SK-N-SH (cell line): ENCODE measurements around the gene MIDN. TPM values are rescaled to one million over a fixed set of nuclear protein-coding genes. Genes with fewer than 3 reads are reported as not detected.

ENCODE experiments used
- CTCF ChIA-PET: fragments of 300-600, 350-600 bp; formaldehyde crosslinking; extraction: SDS; loops from one replicate; lab custom pipeline; 2021; lab: Yijun Ruan, JAX
- POLR2A ChIA-PET: fragments of 350-600 bp; sonication (Branson Sonifier 250); formaldehyde crosslinking; extraction: SDS; loops from one replicate; lab custom pipeline; 2020; ENCODE audit warnings: antibody characterized with exemption, inconsistent platforms; lab: Yijun Ruan, JAX
- DNase-seq: peaks from one replicate; pipeline ENCODE4 v3.0.0; 2012
- H2AFZ ChIP-seq: fragments of 200-600 bp; sonication (generic); 2 replicates; pipeline ENCODE4 v1.8.1; 2016; ENCODE audit warnings: antibody characterized with exemption, mild to moderate bottlenecking, low read depth
- H3F3A ChIP-seq: fragments of 200-600 bp; sonication (generic); replicated peaks from 2 replicates; pipeline ENCODE3; 2016; ENCODE audit warnings: antibody characterized with exemption, mild to moderate bottlenecking; ENCODE audit not compliant: insufficient read depth
- H3K27ac ChIP-seq, 2 experiments: fragments of 200-500 bp in 1 of 2; fragments of 200-600 bp in 1 of 2; sonication (Bioruptor generic) in 1 of 2; sonication (generic), shearing (Covaris generic) in 1 of 2; 2 replicates each; pipeline versions ENCODE4 v1.5.1 to v1.6.1; 2014 to 2016; ENCODE audit warnings: low read depth in 2 of 2, inconsistent platforms in 1 of 2, low read length in 1 of 2, mild to moderate bottlenecking in 1 of 2, mixed read lengths in 1 of 2
- H3K27me3 ChIP-seq: fragments of 200-600 bp; sonication (generic), shearing (Covaris generic); 2 replicates; pipeline ENCODE4 v1.6.1; 2016; ENCODE audit warnings: mixed run types; ENCODE audit not compliant: insufficient read depth
- H3K36me3 ChIP-seq, 2 experiments: fragments of 200-500 bp in 1 of 2; fragments of 200-600 bp in 1 of 2; sonication (Bioruptor generic) in 1 of 2; sonication (generic) in 1 of 2; replicated peaks in 1 of 2; 2 replicates each; pipeline versions ENCODE3 to v1.5.1; 2014 to 2016; ENCODE audit warnings: low read length in 1 of 2, mild to moderate bottlenecking in 1 of 2; ENCODE audit not compliant: insufficient read depth in 2 of 2, control insufficient read depth in 1 of 2
- H3K4me1 ChIP-seq, 2 experiments: fragments of 200-500 bp in 1 of 2; fragments of 200-600 bp in 1 of 2; sonication (Bioruptor generic) in 1 of 2; sonication (generic), shearing (Covaris generic) in 1 of 2; 2 replicates each; pipeline versions ENCODE4 v1.5.1 to v1.6.1; 2014 to 2016; ENCODE audit warnings: low read depth in 1 of 2, low read length in 1 of 2, mixed run types in 1 of 2; ENCODE audit not compliant: insufficient read depth in 2 of 2, control insufficient read depth in 1 of 2
- H3K4me2 ChIP-seq: fragments of 200-600 bp; sonication (generic), shearing (Covaris generic); 2 replicates; pipeline ENCODE4 v1.6.1; 2017; ENCODE audit warnings: mixed run types
- H3K4me3 ChIP-seq, 2 experiments: fragments of 200-500 bp in 1 of 2; fragments of 200-600 bp in 1 of 2; sonication (Bioruptor generic) in 1 of 2; sonication (generic), shearing (Covaris generic) in 1 of 2; 2 replicates each; pipeline versions ENCODE4 v1.5.1 to v1.8.1; 2014 to 2016; ENCODE audit warnings: low read depth in 2 of 2, inconsistent platforms in 1 of 2, low read length in 1 of 2, mild to moderate bottlenecking in 1 of 2, mixed read lengths in 1 of 2, moderate library complexity in 1 of 2
- H3K79me2 ChIP-seq: fragments of 200-600 bp; sonication (generic); 2 replicates; pipeline ENCODE4 v1.8.1; 2017; ENCODE audit warnings: mild to moderate bottlenecking; ENCODE audit not compliant: insufficient read depth
- H3K9ac ChIP-seq: fragments of 200-600 bp; sonication (generic); 2 replicates; pipeline ENCODE4 v1.6.1; 2017; ENCODE audit warnings: mixed run types
- H3K9me2 ChIP-seq: fragments of 200-600 bp; sonication (generic); 2 replicates; pipeline ENCODE4 v1.6.1; 2017; ENCODE audit warnings: mixed run types
- H3K9me3 ChIP-seq: fragments of 200-600 bp; sonication (generic); 2 replicates; pipeline ENCODE4 v1.6.1; 2017; ENCODE audit warnings: mixed run types, mild to moderate bottlenecking, moderate library complexity
- H4K20me1 ChIP-seq: fragments of 200-600 bp; sonication (generic); 2 replicates; pipeline ENCODE4 v1.6.1; 2017; ENCODE audit warnings: mild to moderate bottlenecking, mixed run types; ENCODE audit not compliant: insufficient read depth
- CHD2 ChIP-seq: fragments of 150-350 bp; IDR thresholded peaks from 2 replicates; pipeline ENCODE4 v1.6.1; 2018; ENCODE audit warnings: low read length; ENCODE audit not compliant: partially characterized antibody
- ELF1 ChIP-seq: IDR thresholded peaks from 2 replicates; pipeline ENCODE4 v1.4.0; 2012
- EP300 ChIP-seq, 2 experiments: IDR thresholded peaks; 2 replicates each; pipeline versions ENCODE4 v1.4.0 to v1.6.1; 2012; ENCODE audit warnings: borderline replicate concordance in 1 of 2, low read depth in 1 of 2, low read length in 1 of 2
- GATA2 ChIP-seq: sonication (generic); formaldehyde crosslinking; IDR thresholded peaks from 2 replicates; pipeline ENCODE4 v1.5.0; 2020; ENCODE audit warnings: mild to moderate bottlenecking, missing genetic modification reagents
- JUND ChIP-seq: IDR thresholded peaks from 2 replicates; pipeline ENCODE4 v1.4.0; 2012
- RAD21 ChIP-seq: IDR thresholded peaks from 2 replicates; pipeline ENCODE4 v1.6.1; 2012; ENCODE audit warnings: mild to moderate bottlenecking, low read length
- RXRA ChIP-seq: IDR thresholded peaks from 2 replicates; pipeline ENCODE4 v1.4.0; 2012; ENCODE audit warnings: low read depth, mild to moderate bottlenecking, borderline replicate concordance
- SIN3A ChIP-seq: IDR thresholded peaks from 2 replicates; pipeline ENCODE4 v1.6.1; 2012; ENCODE audit warnings: low read depth, mild to moderate bottlenecking, low read length, moderate library complexity, borderline replicate concordance
- SMC3 ChIP-seq: IDR thresholded peaks from 2 replicates; pipeline ENCODE4 v1.6.1; 2012; ENCODE audit warnings: low read depth, low read length, improper control_type of control experiment
- TAF1 ChIP-seq: IDR thresholded peaks from 2 replicates; pipeline ENCODE4 v1.6.1; 2012; ENCODE audit warnings: low read depth, mild to moderate bottlenecking, low read length, moderate library complexity, borderline replicate concordance
- TCF12 ChIP-seq: IDR thresholded peaks from 2 replicates; pipeline ENCODE4 v1.4.0; 2012
- TEAD4 ChIP-seq: IDR thresholded peaks from 2 replicates; pipeline ENCODE4 v1.4.0; 2012; ENCODE audit warnings: mild to moderate bottlenecking, borderline replicate concordance; ENCODE audit not compliant: insufficient read depth
- YY1 ChIP-seq: IDR thresholded peaks from 2 replicates; pipeline ENCODE4 v1.4.0; 2012; ENCODE audit warnings: low read depth, mild to moderate bottlenecking
- WGBS: methylation state at CpG from one replicate; pipeline ENCODE4 v1.1.6; 2017; ENCODE audit warnings: low lambda C conversion rate; 5-methylcytosine and 5-hydroxymethylcytosine counted together
- polyA plus RNA-seq, 3 experiments: library from polyadenylated mRNA; depleted of rRNA; stranded (reverse); fragments of >200 nt; gene quantifications; 2 replicates each; pipeline ENCODE4 v1.2.3, GENCODE V29; 2012
- TF ChIP-seq, protein P1 (sequence below): fragments of 200-600 bp; sonication (generic); IDR thresholded peaks from 2 replicates; pipeline ENCODE4 v1.6.1; 2017; ENCODE audit warnings: antibody characterized with exemption, mild to moderate bottlenecking, moderate library complexity
- TF ChIP-seq, protein P2 (sequence below): IDR thresholded peaks from 2 replicates; pipeline ENCODE4 v1.6.1; 2012; ENCODE audit warnings: mild to moderate bottlenecking, low read depth, low read length, moderate library complexity
- TF ChIP-seq, protein P3 (sequence below): IDR thresholded peaks from 2 replicates; pipeline ENCODE4 v1.4.0; 2012; ENCODE audit warnings: low read depth, borderline replicate concordance
- TF ChIP-seq, protein P4 (sequence below): IDR thresholded peaks from 2 replicates; pipeline ENCODE4 v1.4.0; 2012; ENCODE audit warnings: low read depth, borderline replicate concordance
- TF ChIP-seq, protein P5 (sequence below): fragments of 150-350 bp; IDR thresholded peaks from 2 replicates; pipeline ENCODE4 v1.6.1; 2016; ENCODE audit warnings: mild to moderate bottlenecking, low read depth, low read length

MIDN gene
- polyA plus RNA-seq, 1 of the 3 experiments (the other 2 are of a cell fraction), result 13.9 TPM

DNA sequence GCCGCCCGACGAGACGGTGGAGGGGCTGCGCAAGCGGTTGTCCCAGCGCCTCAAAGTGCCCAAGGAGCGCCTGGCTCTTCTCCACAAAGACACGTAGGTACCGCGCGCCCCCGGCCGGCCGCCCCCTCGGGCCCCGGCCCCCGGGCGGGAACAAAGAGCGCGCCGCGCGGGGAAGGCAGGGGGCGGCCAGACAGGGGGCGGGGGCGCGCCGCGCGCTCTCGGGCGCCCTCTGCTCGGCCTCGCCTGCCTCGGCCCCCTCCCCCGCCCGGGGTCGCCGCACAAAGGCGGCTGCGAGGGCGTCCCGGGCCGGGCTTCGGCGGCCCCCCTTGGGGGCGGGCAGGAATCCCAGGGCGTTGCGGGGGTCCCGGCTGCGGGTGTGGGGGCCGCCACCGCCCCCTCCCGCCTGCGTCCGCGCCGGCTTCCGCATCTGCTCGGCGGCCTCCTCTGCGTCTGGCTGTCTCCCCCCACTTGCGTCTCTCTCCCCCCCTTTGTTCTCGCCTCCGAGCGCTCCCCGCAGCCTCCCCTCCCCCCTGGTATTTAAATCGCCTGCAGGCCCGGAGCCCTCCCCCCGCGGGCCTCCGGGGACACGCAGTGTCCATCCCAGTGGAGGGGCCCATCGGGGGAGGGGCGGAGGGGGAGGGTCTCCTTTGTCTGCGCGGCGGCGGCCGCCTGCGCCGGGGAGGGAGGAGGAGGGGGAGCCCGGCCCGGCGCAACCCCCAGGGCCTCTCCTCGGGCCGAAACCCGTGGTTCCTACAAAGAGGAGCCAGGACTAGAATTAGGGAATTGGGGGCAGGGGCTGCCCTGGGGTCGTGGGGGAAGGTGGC lies 2.3 kb downstream of the MIDN start:
- Histone ChIP-seq H2AFZ (no peak overlapping the region), H3K9ac (peak overlapping the region; percentile 98), H3K79me2 (peaks cover 66% of the 10 kb centered on the region), H3K36me3 (peaks cover 23 to 31% of the 10 kb centered on the region in 2 experiments), H3F3A (peaks cover 45% of the 10 kb centered on the region), H3K4me1 (peaks cover 23 to 30% of the 10 kb centered on the region in 2 experiments; a peak in 3 of 4 replicates), H3K27ac (peak overlapping the region; percentile 95 to 99), H3K27me3 (no peaks in the 10 kb centered on the region), H3K4me3 (peak overlapping the region; percentile 79 to 86), H3K9me2 (no peaks in the 10 kb centered on the region), H3K9me3 (no peaks in the 10 kb centered on the region), H4K20me1 (peaks cover 37% of the 10 kb centered on the region), H3K4me2 (peak overlapping the region; percentile 99)
- CTCF ChIA-PET, result interaction anchor here (0.8 to 7.8 kb wide), 3 partner anchors 9 to 35 kb away, joined by 3 to 99 read pairs (median 13); no protein-coding TSS in a partner anchor
- POLR2A ChIA-PET, result interaction anchor here (1.3 kb wide), 1 partner anchor 16 kb away, joined by 5 read pairs; no protein-coding TSS in a partner anchor
- WGBS, result under 1% methylated on average over 34 of the region's 90 CpGs
- DNase-seq, result peak; percentile 73
- TF ChIP-seq JUND (no peak), RAD21 (no peak), GATA2 (CRISPR knock-in tag) (no peak), TEAD4 (no peak), SMC3 (no peak), EP300 (IDR thresholded peaks at IDR 0.05; ENCODE audit: borderline replicate concordance in 1 of 2, low read depth in 1 of 2, low read length in 1 of 2) (0 out of 4 replicates have a peak, but pooled peaks of 1 of the 2 experiments have one; percentile 3), TCF12 (no peak), RXRA (no peak), CHD2 (peak; percentile 58), TAF1 (no peak), SIN3A (no peak), ELF1 (no peak), YY1 (no peak)
- TF ChIP-seq, protein P1, sequence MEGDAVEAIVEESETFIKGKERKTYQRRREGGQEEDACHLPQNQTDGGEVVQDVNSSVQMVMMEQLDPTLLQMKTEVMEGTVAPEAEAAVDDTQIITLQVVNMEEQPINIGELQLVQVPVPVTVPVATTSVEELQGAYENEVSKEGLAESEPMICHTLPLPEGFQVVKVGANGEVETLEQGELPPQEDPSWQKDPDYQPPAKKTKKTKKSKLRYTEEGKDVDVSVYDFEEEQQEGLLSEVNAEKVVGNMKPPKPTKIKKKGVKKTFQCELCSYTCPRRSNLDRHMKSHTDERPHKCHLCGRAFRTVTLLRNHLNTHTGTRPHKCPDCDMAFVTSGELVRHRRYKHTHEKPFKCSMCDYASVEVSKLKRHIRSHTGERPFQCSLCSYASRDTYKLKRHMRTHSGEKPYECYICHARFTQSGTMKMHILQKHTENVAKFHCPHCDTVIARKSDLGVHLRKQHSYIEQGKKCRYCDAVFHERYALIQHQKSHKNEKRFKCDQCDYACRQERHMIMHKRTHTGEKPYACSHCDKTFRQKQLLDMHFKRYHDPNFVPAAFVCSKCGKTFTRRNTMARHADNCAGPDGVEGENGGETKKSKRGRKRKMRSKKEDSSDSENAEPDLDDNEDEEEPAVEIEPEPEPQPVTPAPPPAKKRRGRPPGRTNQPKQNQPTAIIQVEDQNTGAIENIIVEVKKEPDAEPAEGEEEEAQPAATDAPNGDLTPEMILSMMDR, result no peak
- TF ChIP-seq, protein P2, sequence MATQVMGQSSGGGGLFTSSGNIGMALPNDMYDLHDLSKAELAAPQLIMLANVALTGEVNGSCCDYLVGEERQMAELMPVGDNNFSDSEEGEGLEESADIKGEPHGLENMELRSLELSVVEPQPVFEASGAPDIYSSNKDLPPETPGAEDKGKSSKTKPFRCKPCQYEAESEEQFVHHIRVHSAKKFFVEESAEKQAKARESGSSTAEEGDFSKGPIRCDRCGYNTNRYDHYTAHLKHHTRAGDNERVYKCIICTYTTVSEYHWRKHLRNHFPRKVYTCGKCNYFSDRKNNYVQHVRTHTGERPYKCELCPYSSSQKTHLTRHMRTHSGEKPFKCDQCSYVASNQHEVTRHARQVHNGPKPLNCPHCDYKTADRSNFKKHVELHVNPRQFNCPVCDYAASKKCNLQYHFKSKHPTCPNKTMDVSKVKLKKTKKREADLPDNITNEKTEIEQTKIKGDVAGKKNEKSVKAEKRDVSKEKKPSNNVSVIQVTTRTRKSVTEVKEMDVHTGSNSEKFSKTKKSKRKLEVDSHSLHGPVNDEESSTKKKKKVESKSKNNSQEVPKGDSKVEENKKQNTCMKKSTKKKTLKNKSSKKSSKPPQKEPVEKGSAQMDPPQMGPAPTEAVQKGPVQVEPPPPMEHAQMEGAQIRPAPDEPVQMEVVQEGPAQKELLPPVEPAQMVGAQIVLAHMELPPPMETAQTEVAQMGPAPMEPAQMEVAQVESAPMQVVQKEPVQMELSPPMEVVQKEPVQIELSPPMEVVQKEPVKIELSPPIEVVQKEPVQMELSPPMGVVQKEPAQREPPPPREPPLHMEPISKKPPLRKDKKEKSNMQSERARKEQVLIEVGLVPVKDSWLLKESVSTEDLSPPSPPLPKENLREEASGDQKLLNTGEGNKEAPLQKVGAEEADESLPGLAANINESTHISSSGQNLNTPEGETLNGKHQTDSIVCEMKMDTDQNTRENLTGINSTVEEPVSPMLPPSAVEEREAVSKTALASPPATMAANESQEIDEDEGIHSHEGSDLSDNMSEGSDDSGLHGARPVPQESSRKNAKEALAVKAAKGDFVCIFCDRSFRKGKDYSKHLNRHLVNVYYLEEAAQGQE, result no peak
- TF ChIP-seq, protein P3, sequence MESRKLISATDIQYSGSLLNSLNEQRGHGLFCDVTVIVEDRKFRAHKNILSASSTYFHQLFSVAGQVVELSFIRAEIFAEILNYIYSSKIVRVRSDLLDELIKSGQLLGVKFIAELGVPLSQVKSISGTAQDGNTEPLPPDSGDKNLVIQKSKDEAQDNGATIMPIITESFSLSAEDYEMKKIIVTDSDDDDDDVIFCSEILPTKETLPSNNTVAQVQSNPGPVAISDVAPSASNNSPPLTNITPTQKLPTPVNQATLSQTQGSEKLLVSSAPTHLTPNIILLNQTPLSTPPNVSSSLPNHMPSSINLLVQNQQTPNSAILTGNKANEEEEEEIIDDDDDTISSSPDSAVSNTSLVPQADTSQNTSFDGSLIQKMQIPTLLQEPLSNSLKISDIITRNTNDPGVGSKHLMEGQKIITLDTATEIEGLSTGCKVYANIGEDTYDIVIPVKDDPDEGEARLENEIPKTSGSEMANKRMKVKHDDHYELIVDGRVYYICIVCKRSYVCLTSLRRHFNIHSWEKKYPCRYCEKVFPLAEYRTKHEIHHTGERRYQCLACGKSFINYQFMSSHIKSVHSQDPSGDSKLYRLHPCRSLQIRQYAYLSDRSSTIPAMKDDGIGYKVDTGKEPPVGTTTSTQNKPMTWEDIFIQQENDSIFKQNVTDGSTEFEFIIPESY, result no peak
- TF ChIP-seq, protein P4, sequence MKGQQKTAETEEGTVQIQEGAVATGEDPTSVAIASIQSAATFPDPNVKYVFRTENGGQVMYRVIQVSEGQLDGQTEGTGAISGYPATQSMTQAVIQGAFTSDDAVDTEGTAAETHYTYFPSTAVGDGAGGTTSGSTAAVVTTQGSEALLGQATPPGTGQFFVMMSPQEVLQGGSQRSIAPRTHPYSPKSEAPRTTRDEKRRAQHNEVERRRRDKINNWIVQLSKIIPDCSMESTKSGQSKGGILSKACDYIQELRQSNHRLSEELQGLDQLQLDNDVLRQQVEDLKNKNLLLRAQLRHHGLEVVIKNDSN, result no peak
- TF ChIP-seq, protein P5, sequence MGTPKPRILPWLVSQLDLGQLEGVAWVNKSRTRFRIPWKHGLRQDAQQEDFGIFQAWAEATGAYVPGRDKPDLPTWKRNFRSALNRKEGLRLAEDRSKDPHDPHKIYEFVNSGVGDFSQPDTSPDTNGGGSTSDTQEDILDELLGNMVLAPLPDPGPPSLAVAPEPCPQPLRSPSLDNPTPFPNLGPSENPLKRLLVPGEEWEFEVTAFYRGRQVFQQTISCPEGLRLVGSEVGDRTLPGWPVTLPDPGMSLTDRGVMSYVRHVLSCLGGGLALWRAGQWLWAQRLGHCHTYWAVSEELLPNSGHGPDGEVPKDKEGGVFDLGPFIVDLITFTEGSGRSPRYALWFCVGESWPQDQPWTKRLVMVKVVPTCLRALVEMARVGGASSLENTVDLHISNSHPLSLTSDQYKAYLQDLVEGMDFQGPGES, result no peak
